MM.1S (cell line): ENCODE measurements around the gene TRIM36.

ENCODE experiments used
- DNase-seq: peaks from one replicate; pipeline ENCODE4 v3.0.0-alpha.2; 2015
- H2AFZ ChIP-seq: fragments of 300-600 bp; sonication (generic); 2 replicates; pipeline ENCODE4 v1.6.0; 2016; ENCODE audit warnings: antibody characterized with exemption, low read length
- H3F3A ChIP-seq: fragments of 300-600 bp; sonication (generic); 2 replicates; pipeline ENCODE4 v1.6.1; 2016; ENCODE audit warnings: mild to moderate bottlenecking, antibody characterized with exemption, low read length, moderate library complexity, mixed read lengths; ENCODE audit not compliant: insufficient read depth
- H3K27ac ChIP-seq: fragments of 300-600 bp; sonication (generic); 2 replicates; pipeline ENCODE4 v1.5.1; 2016; ENCODE audit warnings: mild to moderate bottlenecking, low read length
- H3K27me3 ChIP-seq: fragments of 300-600 bp; sonication (generic); replicated peaks from 2 replicates; pipeline ENCODE4 v1.6.0; 2016; ENCODE audit warnings: low read length; ENCODE audit not compliant: insufficient read depth
- H3K36me3 ChIP-seq: fragments of 300-600 bp; sonication (generic); replicated peaks from 2 replicates; pipeline ENCODE4 v1.6.1; 2016; ENCODE audit warnings: mild to moderate bottlenecking, low read length, mixed read lengths; ENCODE audit not compliant: insufficient read depth
- H3K4me1 ChIP-seq: fragments of 300-600 bp; sonication (generic); 2 replicates; pipeline ENCODE4 v1.6.1; 2016; ENCODE audit warnings: low read length, mixed read lengths
- H3K4me2 ChIP-seq: fragments of 300-600 bp; sonication (generic); 2 replicates; pipeline ENCODE4 v1.6.0; 2016; ENCODE audit warnings: low read depth, low read length
- H3K4me3 ChIP-seq: fragments of 300-600 bp; sonication (generic); 2 replicates; pipeline ENCODE4 v1.5.1; 2016; ENCODE audit warnings: low read length, mixed read lengths
- H3K79me2 ChIP-seq: fragments of 300-600 bp; sonication (generic); 2 replicates; pipeline ENCODE4 v1.6.1; 2016; ENCODE audit warnings: mixed run types, low read length, mixed read lengths
- H3K9ac ChIP-seq: fragments of 300-600 bp; sonication (generic); 2 replicates; pipeline ENCODE4 v1.6.1; 2016; ENCODE audit warnings: low read length, mixed read lengths
- H3K9me2 ChIP-seq: fragments of 300-600 bp; sonication (generic); replicated peaks from 2 replicates; pipeline ENCODE4 v1.6.1; 2016; ENCODE audit warnings: mild to moderate bottlenecking, low read length, mixed read lengths; ENCODE audit not compliant: insufficient read depth
- H3K9me3 ChIP-seq: fragments of 300-600 bp; sonication (generic); replicated peaks from 2 replicates; pipeline ENCODE4 v1.6.1; 2016; ENCODE audit warnings: mild to moderate bottlenecking, low read length, mixed read lengths; ENCODE audit not compliant: insufficient read depth
- H4K20me1 ChIP-seq: fragments of 300-600 bp; sonication (generic); 2 replicates; pipeline ENCODE4 v1.6.1; 2016; ENCODE audit warnings: mild to moderate bottlenecking, low read length, moderate library complexity, mixed read lengths; ENCODE audit not compliant: insufficient read depth
- CTCF ChIP-seq: fragments of 300-600 bp; sonication (generic); IDR thresholded peaks from 2 replicates; pipeline ENCODE4 v1.5.1; 2016; ENCODE audit warnings: antibody characterized with exemption, low read length, mixed read lengths
- EZH2 ChIP-seq: fragments of 300-600 bp; sonication (generic); optimal IDR thresholded peaks from 2 replicates; pipeline ENCODE3; 2017; ENCODE audit warnings: low read depth, mild to moderate bottlenecking, antibody characterized with exemption, low read length, mixed read lengths
- EZH2phosphoT487 ChIP-seq: fragments of 300-600 bp; sonication (generic); IDR thresholded peaks from 2 replicates; pipeline ENCODE4 v1.6.1; 2018; ENCODE audit warnings: antibody characterized with exemption, low read length

TRIM36 gene

GRCh38 chr5:115150512-115150911 is 19.2 kb downstream of the TRIM36 start:
- no peaks in the 10 kb centered on the region for H3K27me3 ChIP-seq

GRCh38 chr5:115147052-115147451 is 22.7 kb downstream of the TRIM36 start:
- Histone ChIP-seq H3K9me3 (no peaks in the 10 kb centered on the region), H3K36me3 (no peaks in the 10 kb centered on the region), H4K20me1 (no peaks in the 10 kb centered on the region), H3F3A (no peaks in the 10 kb centered on the region), H3K4me2 (no peak overlapping the region), H3K4me1 (no peaks in the 10 kb centered on the region), H3K9ac (no peak overlapping the region), H3K27me3 (no peaks in the 10 kb centered on the region), H3K9me2 (no peaks in the 10 kb centered on the region), H3K4me3 (no peak overlapping the region), H3K27ac (no peak overlapping the region), H3K79me2 (no peaks in the 10 kb centered on the region), H2AFZ (no peak overlapping the region)
- TF ChIP-seq EZH2 = no peak
- no peak for TF ChIP-seq EZH2phosphoT487
- no peak for DNase-seq

More at GRCh38 chr5:115150512-115150911, 19.2 kb downstream of the TRIM36 start:
- no peak overlapping the region for H3K27ac ChIP-seq
- H3K79me2 ChIP-seq = no peaks in the 10 kb centered on the region
- H3F3A ChIP-seq = no peaks in the 10 kb centered on the region
- no peaks in the 10 kb centered on the region for H3K4me1 ChIP-seq
- H3K9ac ChIP-seq = no peak overlapping the region
- H3K36me3 ChIP-seq = no peaks in the 10 kb centered on the region
- no peaks in the 10 kb centered on the region for H4K20me1 ChIP-seq
- H3K9me3 ChIP-seq = no peaks in the 10 kb centered on the region
- TF ChIP-seq EZH2 (no peak), EZH2phosphoT487 (no peak), CTCF (no peak)
- no peak overlapping the region for H3K4me2 ChIP-seq
- H3K9me2 ChIP-seq = no peaks in the 10 kb centered on the region
- no peak overlapping the region for H3K4me3 ChIP-seq
- no peak overlapping the region for H2AFZ ChIP-seq
- DNase-seq = no peak

- no peak for DNase-seq
- Histone ChIP-seq H2AFZ (no peak overlapping the region), H3K4me1 (peaks cover 8% of the 10 kb centered on the region; the same call in 1 of the 2 replicates), H3K9me2 (no peaks in the 10 kb centered on the region), H3K27me3 (no peaks in the 10 kb centered on the region), H4K20me1 (no peaks in the 10 kb centered on the region), H3K36me3 (no peaks in the 10 kb centered on the region), H3K9ac (no peak overlapping the region), H3K4me3 (no peak overlapping the region), H3K79me2 (no peaks in the 10 kb centered on the region), H3K27ac (no peak overlapping the region), H3K4me2 (no peak overlapping the region), H3F3A (no peaks in the 10 kb centered on the region), H3K9me3 (no peaks in the 10 kb centered on the region)
- TF ChIP-seq EZH2phosphoT487 (no peak), EZH2 (no peak), CTCF (no peak)
These were observed 33.4 kb downstream of the TRIM36 start for GRCh38 chr5:115136294-115136693.

GRCh38 chr5:115132465-115132864 is 37.2 kb downstream of the TRIM36 start:
- Histone ChIP-seq H3F3A (no peaks in the 10 kb centered on the region), H3K9ac (no peak overlapping the region), H4K20me1 (no peaks in the 10 kb centered on the region), H3K27ac (no peak overlapping the region), H3K9me3 (no peaks in the 10 kb centered on the region), H3K27me3 (no peaks in the 10 kb centered on the region), H3K9me2 (no peaks in the 10 kb centered on the region), H3K79me2 (no peaks in the 10 kb centered on the region), H3K4me3 (no peak overlapping the region), H3K4me1 (peaks cover 8% of the 10 kb centered on the region; the same call in 1 of the 2 replicates), H3K36me3 (no peaks in the 10 kb centered on the region), H3K4me2 (peak overlapping the region; percentile 20; the same call in 1 of the 2 replicates), H2AFZ (no peak overlapping the region)
- TF ChIP-seq EZH2phosphoT487 (no peak), EZH2 (no peak), CTCF (no peak)
- no peak for DNase-seq
